Lung (tissue), 12 donors: ENCODE data around the gene AADACL3. TPM values are rescaled to one million over a fixed set of nuclear protein-coding genes. Genes with fewer than 3 reads are reported as not detected.

ENCODE experiments used
- ATAC-seq: fragments of 200-7000 bp; cut with Tn5 transposase; one replicate; pipeline ENCODE4 v1.9.1; 2020; ENCODE audit warnings: moderate number of reproducible peaks; ENCODE audit not compliant: insufficient read depth, low FRiP score
- DNase-seq, 3 donors: peaks; one replicate each; pipeline ENCODE4 v3.0.0-alpha.2; 2013 to 2017
- H3K27ac ChIP-seq, 2 donors: one replicate each; pipeline ENCODE4 v1.5.1; 2013; ENCODE audit warnings: mild to moderate bottlenecking in 2 of 2, moderate library complexity in 2 of 2, control low read depth in 1 of 2, inconsistent platforms in 1 of 2, low read depth in 1 of 2, low read length in 1 of 2
- H3K27me3 ChIP-seq, 3 donors: one replicate each; pipeline ENCODE4 v1.5.1; 2013; ENCODE audit warnings: low read length in 2 of 3; ENCODE audit not compliant: control insufficient read depth in 3 of 3, insufficient read depth in 3 of 3
- H3K36me3 ChIP-seq, 4 donors: one replicate each; pipeline ENCODE4 v1.5.1; 2013; ENCODE audit warnings: low read length in 4 of 4, mild to moderate bottlenecking in 1 of 4, moderate library complexity in 1 of 4; ENCODE audit not compliant: control insufficient read depth in 4 of 4, insufficient read depth in 4 of 4
- H3K4me1 ChIP-seq, 5 donors: one replicate each; pipeline ENCODE4 v1.5.1; 2013; ENCODE audit warnings: low read length in 5 of 5, mild to moderate bottlenecking in 2 of 5, moderate library complexity in 1 of 5; ENCODE audit not compliant: control insufficient read depth in 5 of 5, insufficient read depth in 5 of 5
- H3K4me3 ChIP-seq: one replicate; pipeline ENCODE4 v1.5.1; 2013; ENCODE audit warnings: mild to moderate bottlenecking, control low read depth, moderate library complexity
- H3K9ac ChIP-seq, 2 donors: one replicate each; pipeline ENCODE4 v1.5.1; 2013; ENCODE audit warnings: low read length in 2 of 2, control low read depth in 1 of 2; ENCODE audit not compliant: insufficient read depth in 1 of 2
- H3K9me3 ChIP-seq, 4 donors: one replicate each; pipeline ENCODE4 v1.5.1; 2013; ENCODE audit warnings: low read length in 3 of 4, mild to moderate bottlenecking in 1 of 4, moderate library complexity in 1 of 4; ENCODE audit not compliant: control insufficient read depth in 4 of 4, insufficient read depth in 3 of 4
- CTCF ChIP-seq: IDR thresholded peaks from 2 replicates; pipeline ENCODE4 v1.5.1; 2012; ENCODE audit warnings: mild to moderate bottlenecking; ENCODE audit errors: control extremely low read depth, extremely low read depth
- WGBS, 2 donors: extraction: QIAGEN DNeasy Blood & Tissue Kit; methylation state at CpG; one replicate each; pipeline ENCODE4 v1.1.7; 2013; 5-methylcytosine and 5-hydroxymethylcytosine counted together
- polyA plus RNA-seq, 2 donors: library from polyadenylated mRNA; stranded (reverse); fragments of 200-250 nt; gene quantifications; one replicate each; pipeline ENCODE4 v1.2.1, GENCODE V29; 2013
- total RNA-seq, 2 donors: library from RNA; depleted of rRNA in 1 of 2; stranded (reverse); fragments of >200 nt in 1 of 2; gene quantifications; one replicate each; pipeline ENCODE4 v1.2.1, GENCODE V29; 2014 to 2021
- donor health status: control.
- donor health status: control.
- donor health status: Bipolar disorder and iron deficiency.
- donor health status: healthy.
- donor health status: DM: yes; HTN: yes; CAD: no.

The AADACL3 gene
- total and polyA plus RNA-seq, 4 donors: not detected

- Histone ChIP-seq H3K27ac (no peak overlapping the region), H3K4me1 (no peaks in the 10 kb centered on the region), H3K27me3 (no peaks in the 10 kb centered on the region), H3K9me3 (peaks cover 0 to 4% (median 3%) of the 10 kb centered on the region in 4 donors), H3K36me3 (no peaks in the 10 kb centered on the region), H3K9ac (no peak overlapping the region), H3K4me3 (no peak overlapping the region)
- no peak for ATAC-seq
- 71 to 76% methylated on average over 4 of the region's 4 CpGs for WGBS, 2 donors
- no peak for DNase-seq
- TF ChIP-seq CTCF: no peak
Observed at GRCh38 chr1:12708396-12709090, 7.4 kb upstream of the AADACL3 start.

GRCh38 chr1:12709091-12709491, 6.8 kb upstream of the AADACL3 start:
- 8 to 14% methylated on average over 1 of the region's 1 CpG for WGBS, 2 donors
- H3K27ac ChIP-seq: no peak overlapping the region
- no peaks in the 10 kb centered on the region for H3K36me3 ChIP-seq
- TF ChIP-seq CTCF: no peak
- ATAC-seq (no peak), DNase-seq (no peak)
- H3K4me1 ChIP-seq: no peaks in the 10 kb centered on the region
- H3K4me3 ChIP-seq: no peak overlapping the region
- H3K9me3 ChIP-seq: peaks cover 0 to 4% (median 0%) of the 10 kb centered on the region in 4 donors
- no peaks in the 10 kb centered on the region for H3K27me3 ChIP-seq
- no peak overlapping the region for H3K9ac ChIP-seq

- H3K9me3 ChIP-seq: peaks cover 0 to under 1% (median 0%) of the 10 kb centered on the region in 4 donors
- 76 to 78% methylated on average over 3 of the region's 3 CpGs for WGBS, 2 donors
- no peak overlapping the region for H3K4me3 ChIP-seq
- no peaks in the 10 kb centered on the region for H3K36me3 ChIP-seq
- no peaks in the 10 kb centered on the region for H3K4me1 ChIP-seq
- ATAC-seq: no peak
- H3K27ac ChIP-seq: no peak overlapping the region
- H3K9ac ChIP-seq: no peak overlapping the region
- DNase-seq: no peak
- H3K27me3 ChIP-seq: no peaks in the 10 kb centered on the region
- no peak for TF ChIP-seq CTCF
Observed at GRCh38 chr1:12709696-12710095, 6.2 kb upstream of the AADACL3 start.

- ATAC-seq: no peak
- H3K36me3 ChIP-seq: no peaks in the 10 kb centered on the region
- H3K4me3 ChIP-seq: no peak overlapping the region
- DNase-seq: no peak
- no peaks in the 10 kb centered on the region for H3K27me3 ChIP-seq
- H3K4me1 ChIP-seq: no peaks in the 10 kb centered on the region
- no peak overlapping the region for H3K27ac ChIP-seq
- H3K9ac ChIP-seq: no peak overlapping the region
- no peak for TF ChIP-seq CTCF
- H3K9me3 ChIP-seq: no peaks in the 10 kb centered on the region
- 67 to 78% methylated on average over 3 of the region's 3 CpGs for whole genome bisulfite sequencing, 2 donors
Observed at GRCh38 chr1:12711536-12711935, 4.4 kb upstream of the AADACL3 start.
